Activated T-cell treated with anti-CD3 and anti-CD28 coated beads for 1 hour (primary cell): ENCODE measurements around the gene NUBP2.

Source experiments
- DNase-seq: peaks from one replicate; pipeline ENCODE4 v3.0.0-alpha.2; 2020; ENCODE audit warnings: low read depth

NUBP2 gene

GRCh38 chr16:1759511-1759910 is 23.2 kb upstream of the NUBP2 start:
- DNase-seq, result no peak

- DNase-seq, result no peak
These were observed 21.8 kb upstream of the NUBP2 start for GRCh38 chr16:1760911-1761310.

GRCh38 chr16:1761751-1762150 is 21.0 kb upstream of the NUBP2 start:
- DNase-seq, result no peak

- DNase-seq, result no peak
These were observed 20.4 kb upstream of the NUBP2 start for GRCh38 chr16:1762196-1762878.

- DNase-seq, result no peak
These were observed 19.8 kb upstream of the NUBP2 start for GRCh38 chr16:1762879-1763520.

- DNase-seq, result no peak
These were observed 18.9 kb upstream of the NUBP2 start for GRCh38 chr16:1763521-1764511.

GRCh38 chr16:1764971-1765370 is 17.8 kb upstream of the NUBP2 start:
- DNase-seq, result no peak

- DNase-seq, result no peak
These were observed 16.9 kb upstream of the NUBP2 start for GRCh38 chr16:1765826-1766225.

GRCh38 chr16:1766231-1766630 is 16.5 kb upstream of the NUBP2 start:
- no peak for DNase-seq

GRCh38 chr16:1766701-1767100 is 16.1 kb upstream of the NUBP2 start:
- no peak for DNase-seq

- no peak for DNase-seq
These were observed 15.4 kb upstream of the NUBP2 start for GRCh38 chr16:1767116-1767994.

- DNase-seq, result no peak
These were observed 14.5 kb upstream of the NUBP2 start for GRCh38 chr16:1768061-1768766.

- DNase-seq, result no peak
These were observed 13.9 kb upstream of the NUBP2 start for GRCh38 chr16:1768767-1769401.

- no peak for DNase-seq
These were observed 13.1 kb upstream of the NUBP2 start for GRCh38 chr16:1769402-1770300.

GRCh38 chr16:1770328-1771187 is 12.2 kb upstream of the NUBP2 start:
- DNase-seq, result peak; percentile 22

GRCh38 chr16:1771188-1771863 is 11.4 kb upstream of the NUBP2 start, which contains the start of gene NME3:
TSS of gene NME3 (minus strand) at chr16:1771543. CDS start at chr16:1771534, 9 bp downstream.
- DNase-seq, result peak; percentile 64

GRCh38 chr16:1771864-1772361 is 10.8 kb upstream of the NUBP2 start:
- no peak for DNase-seq
